Upper lobe of left lung (tissue), 6 donors: ENCODE results near the gene CEP68. TPM values are rescaled to one million over a fixed set of nuclear protein-coding genes. Genes with fewer than 3 reads are reported as not detected.
A peak's percentile ranks its signal among the peaks of the same experiment; 100 is the strongest.

Experiments
- ATAC-seq, 2 donors: fragments of 200-7000 bp; cut with Tn5 transposase; one replicate each; pipeline ENCODE4 v1.9.1; 2022; ENCODE audit warnings: mild to moderate bottlenecking in 2 of 2, moderate library complexity in 2 of 2; ENCODE audit not compliant: low FRiP score in 2 of 2
- DNase-seq, 2 donors: peaks; one replicate each; pipeline ENCODE4 v3.0.0-alpha.2; 2019 to 2020
- H3K27ac ChIP-seq, 4 donors: fragments of 200-600 bp; sonication (generic); one replicate each; pipeline ENCODE4 v1.5.1; 2016 to 2019
- H3K27me3 ChIP-seq, 4 donors: fragments of 200-600 bp; sonication (generic); one replicate each; pipeline ENCODE4 v1.5.1; 2017 to 2019
- H3K36me3 ChIP-seq, 4 donors: fragments of 200-600 bp; sonication (generic); one replicate each; pipeline ENCODE4 v1.5.1; 2016 to 2019
- H3K4me1 ChIP-seq, 4 donors: fragments of 200-600 bp; sonication (generic); one replicate each; pipeline ENCODE4 v1.5.1; 2018 to 2019
- H3K4me3 ChIP-seq, 4 donors: fragments of 200-600 bp; sonication (generic); one replicate each; pipeline ENCODE4 v1.5.1; 2017 to 2019; ENCODE audit warnings: mild to moderate bottlenecking in 2 of 4, moderate library complexity in 1 of 4
- H3K9me3 ChIP-seq, 4 donors: fragments of 200-600 bp; sonication (generic); one replicate each; pipeline ENCODE4 v1.5.1; 2018 to 2019
- EP300 ChIP-seq, 4 donors: sonication (generic); formaldehyde crosslinking; IDR thresholded peaks; one replicate each; pipeline ENCODE4 v1.5.1; 2017; ENCODE audit warnings: antibody characterized with exemption in 4 of 4, control low read depth in 2 of 4
- POLR2A ChIP-seq, 4 donors: fragments of 450-650 bp; IDR thresholded peaks; one replicate each; pipeline ENCODE4 v1.5.1; 2016 to 2017; ENCODE audit warnings: antibody characterized with exemption in 4 of 4, mild to moderate bottlenecking in 2 of 4
- POLR2AphosphoS5 ChIP-seq, 2 donors: sonication (generic); formaldehyde crosslinking; IDR thresholded peaks; one replicate each; pipeline ENCODE4 v1.5.1; 2017; ENCODE audit warnings: antibody characterized with exemption in 2 of 2
- WGBS, 2 donors: methylation state at CpG; one replicate each; pipeline ENCODE4 v1.1.5; 2017 to 2018; 5-methylcytosine and 5-hydroxymethylcytosine counted together
- total RNA-seq, 6 donors: library from RNA; depleted of rRNA in 4 of 6; stranded (reverse); fragments of >200 nt in 4 of 6; gene quantifications; one replicate each; pipeline versions ENCODE4 v1.1.0 to v1.2.1, GENCODE V29; 2016 to 2021
- TF ChIP-seq, protein P1 (sequence below), 6 experiments: fragments of 450-650 bp in 4 of 6; fragments of 200-600 bp in 2 of 6; sonication (generic) in 2 of 6; IDR thresholded peaks; one replicate each; pipeline ENCODE4 v1.5.1; 2016 to 2019; ENCODE audit warnings: antibody characterized with exemption in 6 of 6
- donor health status: DM: no; HTN: no; CAD: no; lungs with moderate emphysema.
- donor health status: DM: no; HTN: yes; CAD: no; lungs with severe emphysema.

The CEP68 gene
- total RNA-seq, 6 donors from 2014 or later: 9.4 to 24.1 (median 13.3) TPM

DNA sequence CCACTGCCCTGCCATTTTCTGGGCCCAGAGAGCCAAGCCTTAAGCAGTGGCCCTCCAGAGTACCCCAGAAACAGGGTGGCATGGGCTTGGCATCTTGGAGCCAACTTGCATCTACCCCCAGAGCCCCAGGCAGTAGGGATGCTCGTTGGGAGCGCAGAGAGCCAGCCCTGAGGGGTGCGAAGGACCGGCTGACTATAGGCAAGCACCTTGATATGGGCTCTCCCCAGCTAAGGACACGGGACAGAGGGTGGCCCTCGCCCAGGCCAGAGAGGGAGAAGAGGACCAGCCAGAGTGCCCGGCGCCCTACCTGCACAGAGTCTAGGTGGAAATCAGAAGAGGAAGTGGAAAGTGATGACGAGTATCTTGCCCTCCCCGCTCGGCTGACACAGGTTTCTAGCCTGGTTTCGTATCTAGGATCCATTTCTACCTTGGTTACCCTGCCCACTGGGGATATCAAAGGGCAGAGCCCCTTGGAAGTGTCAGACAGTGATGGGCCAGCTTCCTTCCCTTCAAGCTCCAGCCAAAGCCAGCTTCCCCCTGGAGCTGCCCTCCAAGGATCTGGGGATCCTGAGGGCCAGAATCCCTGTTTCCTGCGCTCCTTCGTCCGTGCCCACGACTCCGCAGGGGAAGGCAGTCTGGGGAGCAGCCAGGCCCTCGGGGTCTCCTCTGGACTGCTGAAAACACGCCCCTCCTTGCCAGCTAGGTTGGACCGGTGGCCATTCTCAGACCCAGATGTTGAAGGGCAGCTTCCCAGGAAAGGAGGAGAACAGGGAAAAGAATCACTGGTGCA lies 16.2 kb downstream of the CEP68 start:
- 89 to 90% methylated on average over 13 to 20 of the region's 20 CpGs for WGBS, 2 donors
- DNase-seq (no peak), ATAC-seq (no peak)
- Histone ChIP-seq H3K4me1 (peaks cover 38 to 60% (median 45%) of the 10 kb centered on the region in 4 donors), H3K9me3 (no peaks in the 10 kb centered on the region), H3K36me3 (peaks cover 5 to 59% (median 30%) of the 10 kb centered on the region in 4 donors), H3K27ac (peak overlapping the region in 1 of 4 donors; percentile 11), H3K27me3 (no peaks in the 10 kb centered on the region), H3K4me3 (no peak overlapping the region)
- TF ChIP-seq, protein P1, sequence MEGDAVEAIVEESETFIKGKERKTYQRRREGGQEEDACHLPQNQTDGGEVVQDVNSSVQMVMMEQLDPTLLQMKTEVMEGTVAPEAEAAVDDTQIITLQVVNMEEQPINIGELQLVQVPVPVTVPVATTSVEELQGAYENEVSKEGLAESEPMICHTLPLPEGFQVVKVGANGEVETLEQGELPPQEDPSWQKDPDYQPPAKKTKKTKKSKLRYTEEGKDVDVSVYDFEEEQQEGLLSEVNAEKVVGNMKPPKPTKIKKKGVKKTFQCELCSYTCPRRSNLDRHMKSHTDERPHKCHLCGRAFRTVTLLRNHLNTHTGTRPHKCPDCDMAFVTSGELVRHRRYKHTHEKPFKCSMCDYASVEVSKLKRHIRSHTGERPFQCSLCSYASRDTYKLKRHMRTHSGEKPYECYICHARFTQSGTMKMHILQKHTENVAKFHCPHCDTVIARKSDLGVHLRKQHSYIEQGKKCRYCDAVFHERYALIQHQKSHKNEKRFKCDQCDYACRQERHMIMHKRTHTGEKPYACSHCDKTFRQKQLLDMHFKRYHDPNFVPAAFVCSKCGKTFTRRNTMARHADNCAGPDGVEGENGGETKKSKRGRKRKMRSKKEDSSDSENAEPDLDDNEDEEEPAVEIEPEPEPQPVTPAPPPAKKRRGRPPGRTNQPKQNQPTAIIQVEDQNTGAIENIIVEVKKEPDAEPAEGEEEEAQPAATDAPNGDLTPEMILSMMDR (IDR thresholded peaks at IDR 0.05): no peak
- no peak for TF ChIP-seq POLR2A (IDR thresholded peaks at IDR 0.05)
- no peak for TF ChIP-seq POLR2AphosphoS5 (IDR thresholded peaks at IDR 0.05)
- TF ChIP-seq EP300 (IDR thresholded peaks at IDR 0.05): no peak

DNA sequence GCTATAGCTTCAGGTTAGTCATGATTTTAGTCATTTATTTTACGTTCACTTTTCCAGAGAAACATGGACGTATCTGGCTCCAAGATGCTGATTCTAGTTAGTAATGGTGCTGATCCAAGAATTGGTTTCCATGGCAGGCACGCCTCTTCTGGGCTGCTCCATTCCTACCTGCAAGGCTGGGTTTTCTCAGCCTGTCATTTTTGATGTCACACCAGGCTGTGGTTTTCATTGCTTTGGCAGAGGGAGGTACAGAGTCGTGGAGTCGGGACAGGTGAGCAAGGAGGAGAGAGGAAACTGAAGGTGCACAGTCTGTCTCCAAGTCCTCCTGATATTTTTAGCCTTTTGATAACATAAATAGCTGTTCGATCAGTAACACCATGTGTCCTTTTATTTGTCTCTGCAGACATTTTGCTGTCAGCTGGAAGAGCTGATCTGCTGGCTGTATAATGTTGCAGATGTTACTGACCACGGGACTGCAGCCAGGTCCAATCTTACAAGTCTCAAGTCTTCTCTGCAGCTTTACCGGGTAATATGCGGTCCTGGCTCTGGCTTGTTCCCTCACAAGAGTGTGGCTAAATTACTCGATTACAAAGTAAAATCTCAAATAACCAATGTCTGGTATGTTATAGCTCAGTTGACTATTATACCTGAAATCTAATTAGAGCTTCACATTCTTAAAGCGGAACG lies 17.8 kb downstream of the CEP68 start:
- Histone ChIP-seq H3K27me3 (no peaks in the 10 kb centered on the region), H3K36me3 (peaks cover 5 to 76% (median 37%) of the 10 kb centered on the region in 4 donors), H3K4me1 (peaks cover 27 to 47% (median 42%) of the 10 kb centered on the region in 4 donors), H3K9me3 (no peaks in the 10 kb centered on the region), H3K4me3 (no peak overlapping the region), H3K27ac (peak overlapping the region in 1 of 4 donors; percentile 42)
- 82 to 89% methylated on average over 12 of the region's 12 CpGs for WGBS, 2 donors
- DNase-seq: no peak
- ATAC-seq: no peak
- TF ChIP-seq, protein P1 (IDR thresholded peaks at IDR 0.05): no peak
- TF ChIP-seq POLR2AphosphoS5 (IDR thresholded peaks at IDR 0.05): no peak
- no peak for TF ChIP-seq EP300 (IDR thresholded peaks at IDR 0.05)
- no peak for TF ChIP-seq POLR2A (IDR thresholded peaks at IDR 0.05)

DNA sequence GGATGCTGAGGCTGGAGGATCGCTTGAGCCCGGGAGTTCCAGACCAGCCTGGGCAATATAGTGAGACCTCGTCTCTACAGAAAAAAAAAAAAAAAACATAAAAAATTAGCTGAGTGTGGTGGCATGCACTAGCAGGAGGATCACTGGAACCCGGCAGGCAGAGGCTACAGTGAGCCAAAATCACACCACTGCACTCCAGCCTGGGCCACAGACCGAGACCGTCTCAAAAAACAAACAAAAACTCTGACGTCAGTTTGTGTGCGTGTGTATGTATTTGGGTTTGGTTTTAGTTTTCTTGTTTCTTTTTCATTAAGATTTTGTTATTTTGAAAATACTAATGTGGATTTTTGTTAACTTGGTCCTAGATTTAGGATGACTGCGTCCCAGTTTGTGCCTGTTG lies 19.0 kb downstream of the CEP68 start:
- WGBS, 2 donors: 69 to 80% methylated on average over 9 of the region's 9 CpGs
- H3K27me3 ChIP-seq: no peaks in the 10 kb centered on the region
- ATAC-seq (no peak), DNase-seq (no peak)
- peaks cover 5 to 76% (median 35%) of the 10 kb centered on the region in 4 donors for H3K36me3 ChIP-seq
- no peaks in the 10 kb centered on the region for H3K9me3 ChIP-seq
- peak overlapping the region in 3 of 4 donors; percentile 1 to 71 (median 49) for H3K27ac ChIP-seq
- H3K4me3 ChIP-seq: no peak overlapping the region
- H3K4me1 ChIP-seq: peaks cover 16 to 36% (median 31%) of the 10 kb centered on the region in 4 donors
- no peak for TF ChIP-seq POLR2A (IDR thresholded peaks at IDR 0.05)
- TF ChIP-seq, protein P1 (IDR thresholded peaks at IDR 0.05): no peak
- no peak for TF ChIP-seq POLR2AphosphoS5 (IDR thresholded peaks at IDR 0.05)
- no peak for TF ChIP-seq EP300 (IDR thresholded peaks at IDR 0.05)

DNA sequence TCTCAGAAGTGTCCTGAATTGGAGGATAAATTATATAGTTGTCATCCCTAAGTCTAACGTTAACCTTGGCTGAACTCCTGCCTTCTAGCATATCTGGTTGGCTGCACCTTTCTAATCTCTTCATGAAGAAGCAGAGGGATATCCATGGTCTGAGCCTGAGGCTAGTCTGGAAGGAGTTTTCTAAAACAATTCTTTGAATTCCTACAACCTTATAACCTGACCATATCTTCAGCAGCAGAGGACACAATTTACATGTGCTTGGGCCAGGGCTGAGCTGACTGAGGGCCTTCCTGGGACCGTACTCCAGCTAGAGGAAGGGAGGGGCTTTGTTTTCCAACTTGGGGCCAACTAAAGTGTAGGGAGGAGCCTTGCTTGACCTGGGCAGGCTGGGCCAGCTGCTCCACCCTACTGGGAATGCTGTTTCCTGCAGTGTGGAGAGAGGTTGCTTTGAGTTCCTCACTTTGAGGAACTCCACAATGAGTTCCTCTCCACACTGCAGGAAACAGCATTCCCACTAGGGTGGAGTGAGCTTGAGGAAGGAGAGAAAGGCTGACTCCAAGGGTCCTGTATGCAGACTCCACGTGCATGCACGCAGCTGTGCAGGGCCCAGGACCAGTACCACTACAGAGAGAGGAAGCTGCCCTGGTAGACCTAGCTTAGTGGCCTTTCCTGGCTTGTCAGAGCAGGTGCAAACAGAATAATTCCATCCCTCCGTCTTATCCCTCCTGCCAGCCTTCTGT lies 19.6 kb downstream of the CEP68 start:
- peaks cover 17 to 31% (median 26%) of the 10 kb centered on the region in 4 donors for H3K4me1 ChIP-seq
- 44 to 46% methylated on average over 4 to 5 of the region's 5 CpGs for WGBS, 2 donors
- no peaks in the 10 kb centered on the region for H3K9me3 ChIP-seq
- peak overlapping the region; percentile 1 to 71 (median 67) for H3K27ac ChIP-seq
- H3K4me3 ChIP-seq: no peak overlapping the region
- H3K27me3 ChIP-seq: no peaks in the 10 kb centered on the region
- ATAC-seq (peak; percentile 64 to 78), DNase-seq (peak in 1 of 2 donors; percentile 74)
- peaks cover 5 to 77% (median 35%) of the 10 kb centered on the region in 4 donors for H3K36me3 ChIP-seq
- TF ChIP-seq POLR2A (IDR thresholded peaks at IDR 0.05) (no peak), POLR2AphosphoS5 (IDR thresholded peaks at IDR 0.05) (peak; percentile 12 to 41)
- TF ChIP-seq, protein P1 (IDR thresholded peaks at IDR 0.05): no peak
